Measurements from ENCODE around the gene PLA2G2C.

DNA sequence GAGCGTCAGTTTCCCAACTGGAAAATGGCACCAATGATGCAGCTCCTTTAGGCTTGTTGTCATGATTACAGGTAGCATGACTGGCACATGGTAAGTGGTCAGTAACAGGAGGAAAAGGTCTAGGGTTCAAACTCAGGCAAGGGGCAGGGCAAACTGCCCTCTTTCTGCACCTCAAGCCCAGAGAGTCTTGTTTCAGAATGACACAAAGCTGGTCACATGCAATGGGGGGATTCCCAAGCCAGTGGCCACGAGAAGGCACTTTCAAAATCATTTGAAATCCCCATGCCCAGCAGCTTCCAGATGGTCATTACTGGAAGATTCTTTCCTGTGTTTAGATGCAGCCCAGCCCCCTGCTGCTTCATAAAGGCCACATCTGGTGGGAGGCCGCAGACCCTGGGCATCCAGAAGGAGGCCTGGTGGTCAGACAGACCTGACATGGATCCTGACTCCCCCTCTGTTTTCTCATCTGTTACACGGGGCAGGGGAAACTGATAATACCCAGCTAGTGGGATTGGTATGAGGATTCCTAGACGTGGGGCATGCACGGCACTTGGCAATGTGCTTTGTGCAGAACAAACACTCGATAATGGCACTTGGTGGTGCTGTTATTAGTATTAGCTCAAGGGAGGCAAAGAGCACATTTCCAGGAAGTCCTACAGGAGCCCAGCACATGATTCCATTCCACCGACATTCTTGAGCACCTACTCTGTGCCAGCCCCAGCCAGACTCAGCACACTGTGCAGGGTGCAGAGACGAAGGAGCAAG is 60.1 kb downstream of the PLA2G2C start:
- TF ChIP-seq NFE2L1 (CRISPR knock-in tag; IDR thresholded peaks at IDR 0.05) (no peak), CDX4 (CRISPR knock-in tag; IDR thresholded peaks at IDR 0.05; ENCODE audit: borderline replicate concordance) (no peak), TP53 (CRISPR knock-in tag; IDR thresholded peaks at IDR 0.05) (no peak)
- TF ChIP-seq, protein P1, sequence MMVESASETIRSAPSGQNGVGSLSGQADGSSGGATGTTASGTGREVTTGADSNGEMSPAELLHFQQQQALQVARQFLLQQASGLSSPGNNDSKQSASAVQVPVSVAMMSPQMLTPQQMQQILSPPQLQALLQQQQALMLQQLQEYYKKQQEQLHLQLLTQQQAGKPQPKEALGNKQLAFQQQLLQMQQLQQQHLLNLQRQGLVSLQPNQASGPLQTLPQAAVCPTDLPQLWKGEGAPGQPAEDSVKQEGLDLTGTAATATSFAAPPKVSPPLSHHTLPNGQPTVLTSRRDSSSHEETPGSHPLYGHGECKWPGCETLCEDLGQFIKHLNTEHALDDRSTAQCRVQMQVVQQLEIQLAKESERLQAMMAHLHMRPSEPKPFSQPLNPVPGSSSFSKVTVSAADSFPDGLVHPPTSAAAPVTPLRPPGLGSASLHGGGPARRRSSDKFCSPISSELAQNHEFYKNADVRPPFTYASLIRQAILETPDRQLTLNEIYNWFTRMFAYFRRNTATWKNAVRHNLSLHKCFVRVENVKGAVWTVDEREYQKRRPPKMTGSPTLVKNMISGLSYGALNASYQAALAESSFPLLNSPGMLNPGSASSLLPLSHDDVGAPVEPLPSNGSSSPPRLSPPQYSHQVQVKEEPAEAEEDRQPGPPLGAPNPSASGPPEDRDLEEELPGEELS (CRISPR knock-in tag; IDR thresholded peaks at IDR 0.05) = no peak
- TF ChIP-seq, protein P2, sequence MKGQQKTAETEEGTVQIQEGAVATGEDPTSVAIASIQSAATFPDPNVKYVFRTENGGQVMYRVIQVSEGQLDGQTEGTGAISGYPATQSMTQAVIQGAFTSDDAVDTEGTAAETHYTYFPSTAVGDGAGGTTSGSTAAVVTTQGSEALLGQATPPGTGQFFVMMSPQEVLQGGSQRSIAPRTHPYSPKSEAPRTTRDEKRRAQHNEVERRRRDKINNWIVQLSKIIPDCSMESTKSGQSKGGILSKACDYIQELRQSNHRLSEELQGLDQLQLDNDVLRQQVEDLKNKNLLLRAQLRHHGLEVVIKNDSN (CRISPR knock-in tag; IDR thresholded peaks at IDR 0.05) = no peak
- TF ChIP-seq, protein P3, sequence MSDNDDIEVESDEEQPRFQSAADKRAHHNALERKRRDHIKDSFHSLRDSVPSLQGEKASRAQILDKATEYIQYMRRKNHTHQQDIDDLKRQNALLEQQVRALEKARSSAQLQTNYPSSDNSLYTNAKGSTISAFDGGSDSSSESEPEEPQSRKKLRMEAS (CRISPR knock-in tag; IDR thresholded peaks at IDR 0.05) = no peak

Data from WTC11 (cell line).